HepG2 (cell line): ENCODE measurements around the gene HDGF. TPM values are rescaled to one million over a fixed set of nuclear protein-coding genes. Genes with fewer than 3 reads are reported as not detected.

Source experiments
- AHDC1 ChIP-seq: sonication (generic); formaldehyde crosslinking; IDR thresholded peaks from 2 replicates; pipeline ENCODE4 v1.5.1; 2020; ENCODE audit warnings: mild to moderate bottlenecking, missing genetic modification reagents, borderline replicate concordance
- CC2D1A ChIP-seq: sonication (generic); formaldehyde crosslinking; IDR thresholded peaks from 2 replicates; pipeline ENCODE4 v1.8.1; 2023; ENCODE audit warnings: mild to moderate bottlenecking, missing genetic modification reagents
- GTF2F1 ChIP-seq: fragments of 150-350 bp; IDR thresholded peaks from 2 replicates; pipeline ENCODE4 v1.6.1; 2014; ENCODE audit warnings: low read length
- HNF4A ChIP-seq: sonication (generic); formaldehyde crosslinking; IDR thresholded peaks from 2 replicates; pipeline ENCODE4 v1.4.0; 2020; ENCODE audit warnings: missing genetic modification reagents
- KLF15 ChIP-seq: sonication (generic); formaldehyde crosslinking; IDR thresholded peaks from 2 replicates; pipeline ENCODE4 v1.8.1; 2023; ENCODE audit warnings: borderline replicate concordance, mild to moderate bottlenecking, inconsistent platforms, missing genetic modification reagents, mixed read lengths
- MAX ChIP-seq: IDR thresholded peaks from 2 replicates; pipeline ENCODE4 v1.6.1; 2012; ENCODE audit warnings: inconsistent platforms
- MED1 ChIP-seq: sonication (generic); formaldehyde crosslinking; IDR thresholded peaks from 2 replicates; pipeline ENCODE4 v1.4.0; 2020; ENCODE audit warnings: missing genetic modification reagents
- RXRA ChIP-seq: sonication (generic); formaldehyde crosslinking; IDR thresholded peaks from 2 replicates; pipeline ENCODE4 v1.5.1; 2020; ENCODE audit warnings: missing genetic modification reagents
- SOX13 ChIP-seq, 3 experiments: fragments of 450-650 bp in 1 of 3; sonication (generic) in 1 of 3; formaldehyde crosslinking in 1 of 3; IDR thresholded peaks in 2 of 3; conservative IDR thresholded peaks in 1 of 3; 2 replicates each; pipeline versions ENCODE4 v1.5.0 to v1.6.1; 2016 to 2020; ENCODE audit warnings: antibody characterized with exemption in 1 of 3, mild to moderate bottlenecking in 1 of 3, missing compliant biosample characterization in 1 of 3, missing genetic modification reagents in 1 of 3, moderate library complexity in 1 of 3
- SRSF1 ChIP-seq: fragments of 200-400 bp; formaldehyde crosslinking; optimal IDR thresholded peaks from 2 replicates; pipeline ENCODE3; 2017; ENCODE audit warnings: mild to moderate bottlenecking, low read depth, low read length, moderate library complexity
- ZNF143 ChIP-seq: sonication (generic); formaldehyde crosslinking; IDR thresholded peaks from 2 replicates; pipeline ENCODE4 v1.4.0; 2020; ENCODE audit warnings: missing genetic modification reagents
- ZNF281 ChIP-seq: sonication (generic); formaldehyde crosslinking; IDR thresholded peaks from 2 replicates; pipeline ENCODE4 v1.4.0; 2020; ENCODE audit warnings: missing genetic modification reagents, borderline replicate concordance
- ZNF550 ChIP-seq: sonication (generic); formaldehyde crosslinking; IDR thresholded peaks from 2 replicates; pipeline ENCODE4 v1.4.0; 2020; ENCODE audit warnings: mild to moderate bottlenecking, missing genetic modification reagents, borderline replicate concordance
- ZNF556 ChIP-seq: sonication (generic); formaldehyde crosslinking; IDR thresholded peaks from 2 replicates; pipeline ENCODE4 v1.4.0; 2020; ENCODE audit warnings: mild to moderate bottlenecking, missing genetic modification reagents, borderline replicate concordance
- ZNF614 ChIP-seq: IDR thresholded peaks from 2 replicates; pipeline ENCODE4 v1.6.1; 2018; ENCODE audit warnings: missing biosample characterization, missing genetic modification reagents, inconsistent platforms, borderline replicate concordance
- ZZZ3 ChIP-seq: sonication (generic); formaldehyde crosslinking; IDR thresholded peaks from 2 replicates; pipeline ENCODE4 v1.4.0; 2020; ENCODE audit warnings: missing genetic modification reagents, mild to moderate bottlenecking, borderline replicate concordance
- polyA plus RNA-seq, 8 experiments: library from polyadenylated mRNA; depleted of rRNA in 3 of 8; stranded (reverse) in 7 of 8; unstranded in 1 of 8; fragments of >200 nt; fragmentation: Illumina TruSeq in 4 of 8; extraction: Trizol in 4 of 8; gene quantifications; 2 replicates each; pipeline versions ENCODE4 v1.2.1 to v1.2.3, GENCODE V29; 2011 to 2016; ENCODE audit warnings: low read depth in 4 of 8, missing spikeins in 1 of 8, mixed read lengths in 1 of 8; ENCODE audit not compliant: insufficient read depth in 1 of 8
- total RNA-seq, 5 experiments: library from RNA; depleted of rRNA; stranded (reverse); fragments of >200 nt; fragmentation: Illumina TruSeq; extraction: Trizol; gene quantifications; 2 replicates each; pipeline ENCODE4 v1.2.3, GENCODE V29; 2016; ENCODE audit warnings: low read depth in 1 of 5
- TF ChIP-seq, protein P1 (sequence below): sonication (generic); formaldehyde crosslinking; IDR thresholded peaks from 2 replicates; pipeline ENCODE4 v1.9.0; 2022; ENCODE audit warnings: low read depth, missing genetic modification reagents

HDGF gene
- total and polyA plus RNA-seq, 2 of the 13 experiments (the other 11 are each of a cell fraction or from before 2014, with no cell fraction given), result 156 to 196 TPM

DNA sequence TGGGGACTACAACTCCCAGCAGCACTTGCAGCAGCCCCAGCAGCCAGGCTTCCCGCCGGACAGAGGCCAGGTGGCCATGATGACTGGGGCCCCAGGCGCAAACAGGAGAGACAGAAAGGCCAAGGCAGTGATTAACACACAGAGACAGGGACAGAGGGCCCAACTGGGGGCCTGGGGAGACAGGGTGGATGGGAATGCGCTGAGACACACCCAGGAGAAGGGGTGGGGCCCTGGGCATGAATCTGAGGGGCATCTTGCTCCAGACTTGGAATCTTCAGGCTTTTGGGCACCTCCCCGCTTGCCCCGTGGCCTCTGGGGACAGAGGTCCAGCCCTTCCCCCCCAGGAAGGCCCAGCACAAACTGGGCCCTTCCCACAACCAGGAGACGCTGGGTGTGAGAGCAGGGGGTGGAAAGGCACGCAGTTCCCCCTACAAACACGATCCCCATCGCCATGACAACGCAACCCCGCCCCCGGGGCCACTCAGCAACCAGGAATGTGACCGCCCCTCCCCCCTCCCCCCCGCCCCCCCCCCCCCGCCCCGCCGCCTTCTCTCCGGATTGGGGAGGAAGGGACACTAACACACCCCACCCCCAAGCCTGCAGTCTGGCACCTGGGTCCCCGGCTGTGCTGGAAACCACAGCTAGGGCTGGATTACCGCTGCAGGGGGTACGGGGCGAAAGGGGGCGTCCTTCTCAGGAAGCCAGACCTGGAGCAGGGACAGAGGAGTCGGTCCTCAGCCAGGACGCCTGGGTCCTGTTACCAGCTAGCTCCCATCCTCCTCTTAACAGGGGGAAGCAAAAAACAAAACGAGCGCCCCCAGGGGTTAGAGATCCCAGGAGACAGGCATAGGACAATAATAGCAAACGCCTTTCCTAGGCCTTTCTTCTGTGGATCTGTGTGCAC lies 4.5 kb downstream of the HDGF start (continued):
- TF ChIP-seq ZNF281 (CRISPR knock-in tag), result peak; percentile 70; the same call in 1 of the 2 replicates
- peak; percentile 89 for TF ChIP-seq ZNF143 (CRISPR knock-in tag)
- TF ChIP-seq GTF2F1, result no peak
- TF ChIP-seq CC2D1A (CRISPR knock-in tag), result no peak
- TF ChIP-seq RXRA, result peak; percentile 46; the same call in 1 of the 2 replicates
- no peak for TF ChIP-seq ZNF556 (CRISPR knock-in tag)
- TF ChIP-seq KLF15 (CRISPR knock-in tag), result no peak
- peak; percentile 6; the same call in 1 of the 2 replicates for TF ChIP-seq ZNF614 (CRISPR knock-in tag)
- no peak for TF ChIP-seq AHDC1 (CRISPR knock-in tag)
- no peak for TF ChIP-seq ZZZ3
- peak; percentile 44 for TF ChIP-seq HNF4A (CRISPR knock-in tag)
- no peak for TF ChIP-seq ZNF550 (CRISPR knock-in tag)
- peak; percentile 51; the same call in 1 of the 2 replicates for TF ChIP-seq MED1 (CRISPR knock-in tag)
- no peak for TF ChIP-seq SOX13 (IDR thresholded peaks at IDR 0.05)
- 0 out of 4 replicates have a peak, but pooled peaks of 1 of the 2 experiments have one; percentile 50 for TF ChIP-seq SOX13 (CRISPR knock-in tag; conservative IDR thresholded peaks at IDR 0.05 in 1 of 2, IDR thresholded peaks at IDR 0.05 in 1 of 2)
- peak; percentile 58 for TF ChIP-seq SRSF1
- TF ChIP-seq, protein P1, sequence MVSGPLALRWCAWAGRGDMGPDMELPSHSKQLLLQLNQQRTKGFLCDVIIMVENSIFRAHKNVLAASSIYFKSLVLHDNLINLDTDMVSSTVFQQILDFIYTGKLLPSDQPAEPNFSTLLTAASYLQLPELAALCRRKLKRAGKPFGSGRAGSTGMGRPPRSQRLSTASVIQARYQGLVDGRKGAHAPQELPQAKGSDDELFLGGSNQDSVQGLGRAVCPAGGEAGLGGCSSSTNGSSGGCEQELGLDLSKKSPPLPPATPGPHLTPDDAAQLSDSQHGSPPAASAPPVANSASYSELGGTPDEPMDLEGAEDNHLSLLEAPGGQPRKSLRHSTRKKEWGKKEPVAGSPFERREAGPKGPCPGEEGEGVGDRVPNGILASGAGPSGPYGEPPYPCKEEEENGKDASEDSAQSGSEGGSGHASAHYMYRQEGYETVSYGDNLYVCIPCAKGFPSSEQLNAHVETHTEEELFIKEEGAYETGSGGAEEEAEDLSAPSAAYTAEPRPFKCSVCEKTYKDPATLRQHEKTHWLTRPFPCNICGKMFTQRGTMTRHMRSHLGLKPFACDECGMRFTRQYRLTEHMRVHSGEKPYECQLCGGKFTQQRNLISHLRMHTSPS (CRISPR knock-in tag), result peak; percentile 25; the same call in 1 of the 2 replicates
- TF ChIP-seq MAX, result peak; percentile 46
